ENCODE results near the gene LY6G6C.

LY6G6C gene

DNA sequence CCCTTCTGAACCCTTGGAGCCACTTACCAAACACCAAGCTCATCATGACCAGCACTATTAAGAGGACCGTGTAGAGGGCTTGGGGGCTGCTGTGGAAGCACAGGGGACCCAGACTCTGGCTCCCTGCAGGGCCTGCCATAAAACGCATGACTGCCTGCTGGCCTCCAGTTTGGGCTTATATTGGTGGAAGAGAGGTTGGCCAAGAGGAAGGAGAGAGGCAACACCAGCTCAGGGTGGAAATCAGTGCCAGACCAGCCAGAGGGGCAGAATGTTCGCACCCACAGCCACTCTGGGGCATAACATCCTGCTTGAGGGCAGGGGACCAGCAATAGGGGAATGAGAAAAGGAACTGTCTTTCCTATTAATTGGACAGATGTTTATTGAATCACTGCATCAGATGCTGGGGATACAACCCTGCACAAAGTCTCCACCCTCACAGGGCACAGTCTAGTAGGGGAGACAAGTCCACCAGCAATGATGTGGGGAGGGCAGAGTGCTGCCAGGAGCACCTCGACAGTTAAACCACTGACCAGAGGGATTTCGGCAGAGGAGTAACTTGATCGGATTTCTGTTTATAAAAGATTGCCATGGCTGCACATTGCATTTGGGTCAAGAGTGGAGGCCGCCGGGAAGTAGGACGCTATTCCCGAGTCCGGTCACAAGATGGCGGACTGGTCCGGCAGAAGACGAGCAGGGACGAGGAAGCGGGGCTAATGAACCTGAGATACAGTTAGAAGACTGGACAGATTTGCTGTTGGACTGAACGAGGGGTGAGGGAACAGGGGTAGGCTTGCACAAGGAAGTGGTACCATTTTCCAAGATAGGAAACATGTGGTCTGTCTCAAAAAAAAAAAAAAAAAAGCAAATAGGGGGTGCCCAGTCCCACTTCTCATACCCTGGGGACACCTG lies 41.1 kb downstream of the LY6G6C start, which contains the start of gene LY6G5C:
Gene LY6G5C (minus strand): TSS at position 842 of the 909 bp plus-strand sequence. CDS start 694 bp downstream, at position 148.
- peak; percentile 91 for DNase-seq (ENCODE audit: low spot score)

DNA sequence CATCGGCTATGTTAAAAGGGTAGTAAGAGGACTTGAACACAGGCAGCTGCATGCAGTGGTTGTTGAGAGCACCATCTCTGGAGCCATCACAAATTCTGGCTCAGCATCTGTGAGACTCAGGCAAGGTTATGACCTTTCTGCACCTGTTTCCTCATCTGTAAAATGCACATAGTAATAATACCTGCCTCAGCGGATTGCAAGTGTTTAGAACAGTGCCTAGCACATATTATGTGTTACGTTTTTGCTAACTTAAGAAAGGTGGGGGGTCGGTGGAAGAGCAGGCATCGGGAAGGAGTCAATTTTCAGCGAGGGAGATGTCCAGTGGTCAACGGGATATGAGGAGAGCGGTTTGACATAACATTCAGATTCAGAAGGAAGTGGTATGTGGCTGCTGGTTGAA lies 43.6 kb downstream of the LY6G6C start:
- DNase-seq (ENCODE audit: low spot score): no peak

DNA sequence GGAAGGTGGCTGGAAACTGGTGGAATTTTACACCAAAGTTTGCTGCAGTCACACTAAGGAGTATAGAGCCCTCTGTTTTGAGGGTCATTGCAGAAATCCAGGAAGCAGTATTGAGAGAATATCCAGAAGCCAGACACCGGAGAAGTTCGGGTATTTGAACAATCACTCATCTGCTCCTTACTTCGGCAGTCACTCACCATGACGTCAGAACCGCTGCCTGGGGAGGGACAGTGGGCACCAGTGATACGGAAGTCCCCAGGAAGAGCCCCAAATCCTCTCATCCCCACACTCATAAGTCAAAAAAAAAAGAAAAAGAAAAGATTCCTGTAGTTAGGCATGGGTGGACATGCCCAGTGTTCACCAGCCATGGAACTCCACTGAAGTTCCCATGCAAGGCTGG lies 44.6 kb downstream of the LY6G6C start:
- no peak for DNase-seq (ENCODE audit: low spot score)

DNA sequence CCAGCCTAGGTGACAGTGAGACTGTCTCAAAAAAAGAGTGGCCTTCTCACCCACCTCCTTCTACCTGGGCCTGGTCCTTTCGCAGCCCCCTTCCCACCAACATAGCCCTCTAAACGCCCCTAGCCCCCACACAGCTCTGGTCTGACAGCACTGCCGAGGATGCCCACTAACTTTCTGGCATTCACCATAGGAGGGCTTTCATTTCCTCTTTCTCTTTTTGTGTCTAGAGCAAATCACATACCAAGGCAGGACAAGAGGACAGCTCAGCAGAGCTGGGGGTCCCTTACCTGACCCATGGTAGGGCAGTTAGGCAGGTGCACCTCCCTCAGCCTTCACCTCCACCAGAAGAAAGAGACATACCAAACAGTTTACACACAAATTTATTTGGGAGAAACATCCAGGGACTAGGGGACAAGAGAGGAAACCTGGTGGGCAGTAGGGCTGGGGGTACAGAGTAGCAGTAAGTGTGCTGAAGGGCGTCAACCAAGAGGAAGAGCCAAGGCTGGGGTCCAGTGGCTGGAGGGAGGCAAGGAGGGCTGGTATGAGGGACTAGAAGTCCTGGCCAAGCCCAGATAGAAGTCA lies 45.1 kb downstream of the LY6G6C start:
- no peak for DNase-seq (ENCODE audit: low spot score)

DNA sequence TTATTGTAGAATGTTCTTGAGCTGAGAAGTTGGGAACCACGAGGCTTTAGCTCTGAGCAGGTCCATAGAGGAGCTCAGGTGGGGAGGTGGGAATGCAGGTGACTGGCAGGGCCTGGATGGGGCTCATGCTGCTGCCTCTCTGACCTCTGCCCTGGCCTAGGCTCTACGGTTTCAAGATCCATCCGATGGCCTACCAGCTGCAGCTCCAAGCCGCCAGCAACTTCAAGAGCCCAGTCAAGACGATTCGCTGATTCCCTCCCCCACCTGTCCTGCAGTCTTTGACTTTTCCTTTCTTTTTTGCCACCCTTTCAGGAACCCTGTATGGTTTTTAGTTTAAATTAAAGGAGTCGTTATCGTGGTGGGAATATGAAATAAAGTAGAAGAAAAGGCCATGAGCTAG lies 51.9 kb downstream of the LY6G6C start, which contains the start of gene LY6G5B:
Gene LY6G5B (plus strand): TSS at position 301 of the 400 bp plus-strand sequence. CDS start 975 bp downstream, outside the sequence.
- DNase-seq (ENCODE audit: low spot score): no peak

Data from AG20443 (cell line).